AG08396 (cell line): Measurements from ENCODE around the gene MINDY4B.
"Not testable (repeated sequence)": the region's sequence is repeated elsewhere in the genome, so short reads cannot be mapped to it uniquely, and the experiment has no call there.

ENCODE experiments used
- DNase-seq: peaks from one replicate; pipeline ENCODE4 v3.0.0; 2012; ENCODE audit warnings: low spot score, mixed read lengths

The MINDY4B gene

GRCh38 chr3:150898046-150898754 is 7.0 kb downstream of the MINDY4B start:
- no peak for DNase-seq

DNA sequence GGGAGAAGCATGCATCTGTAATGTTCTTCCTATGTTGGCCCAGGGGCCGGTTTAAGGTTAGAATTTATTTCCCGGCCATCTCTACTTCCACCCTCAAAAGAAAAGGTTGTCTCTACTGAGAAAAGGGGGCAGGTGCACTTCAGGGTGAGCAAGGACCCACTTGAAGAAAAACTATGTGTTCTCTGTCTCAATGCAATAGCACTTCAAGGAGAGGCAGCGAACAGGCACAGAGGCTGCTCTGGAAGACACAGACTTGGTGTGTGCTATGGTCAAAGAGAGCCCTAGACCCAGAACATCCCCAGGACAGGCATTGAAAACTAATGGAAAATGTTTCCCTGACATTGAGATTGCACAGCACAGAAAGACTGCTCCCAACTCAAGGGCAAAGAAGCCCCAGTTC is 7.6 kb downstream of the MINDY4B start:
- no peak for DNase-seq

DNA sequence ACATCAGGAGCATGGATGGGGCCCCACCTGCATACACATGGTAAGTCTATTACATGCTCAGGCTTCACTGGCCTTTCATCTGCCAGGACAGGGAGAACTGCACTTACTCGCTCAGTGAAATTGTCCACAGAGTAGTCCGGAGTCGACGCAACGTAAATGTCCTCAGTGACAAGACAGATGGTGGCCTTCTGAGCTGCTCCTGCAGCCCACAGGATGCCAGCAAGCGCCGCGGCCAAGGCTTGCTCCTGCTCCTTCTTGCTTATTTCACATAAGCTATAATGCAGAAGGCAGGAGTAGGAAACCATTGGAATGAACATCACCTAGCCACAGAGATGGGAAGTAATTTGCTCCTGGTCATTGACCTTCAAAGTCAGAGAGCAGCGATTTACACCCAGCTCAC is 14.4 kb downstream of the MINDY4B start:
- DNase-seq: no peak

GRCh38 chr3:150890295-150890694 is 14.9 kb downstream of the MINDY4B start:
- DNase-seq: no peak

DNA sequence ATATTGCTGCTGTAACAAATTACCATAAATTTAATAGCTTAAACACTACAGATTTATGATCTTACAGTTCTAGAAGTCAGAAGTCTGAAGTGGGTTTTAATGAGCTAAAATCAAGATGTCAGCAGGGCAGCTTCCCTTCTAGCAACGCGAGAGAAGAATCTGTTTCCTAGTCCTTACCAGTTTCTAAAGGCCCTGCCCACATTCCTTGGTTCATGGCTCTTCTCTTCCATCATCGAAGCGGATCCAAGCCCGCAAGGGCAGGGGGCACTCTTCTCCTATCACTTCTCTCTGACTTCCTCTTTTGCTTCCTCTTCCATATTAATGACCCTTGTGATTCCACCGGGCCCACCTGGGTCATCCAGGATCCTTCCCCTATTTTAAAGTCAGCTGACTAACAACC is 16.1 kb downstream of the MINDY4B start:
- no peak for DNase-seq

GRCh38 chr3:150887031-150887430 is 18.2 kb downstream of the MINDY4B start:
- no peak for DNase-seq

DNA sequence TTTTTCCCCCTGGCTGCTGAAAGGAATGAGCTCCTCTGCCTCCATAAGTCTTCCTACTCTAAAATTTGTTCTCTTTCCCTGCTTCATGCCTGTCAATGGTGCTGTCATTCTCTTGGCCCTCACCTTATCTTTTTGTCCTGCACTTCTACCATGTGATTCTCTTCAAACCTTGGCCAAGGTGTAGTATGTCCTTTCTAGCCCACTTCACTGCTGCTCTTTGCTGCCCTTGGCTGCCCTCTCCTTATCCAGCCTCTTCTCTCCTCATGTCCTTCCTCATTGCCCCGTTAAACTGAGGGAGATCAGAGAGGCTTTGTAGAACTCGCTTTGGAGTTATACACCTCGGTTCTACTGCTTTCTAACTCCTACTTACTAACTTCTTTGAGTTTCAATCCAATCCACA is 19.7 kb downstream of the MINDY4B start:
- DNase-seq: no peak

GRCh38 chr3:150878996-150879575 is 26.2 kb downstream of the MINDY4B start:
- no peak for DNase-seq

DNA sequence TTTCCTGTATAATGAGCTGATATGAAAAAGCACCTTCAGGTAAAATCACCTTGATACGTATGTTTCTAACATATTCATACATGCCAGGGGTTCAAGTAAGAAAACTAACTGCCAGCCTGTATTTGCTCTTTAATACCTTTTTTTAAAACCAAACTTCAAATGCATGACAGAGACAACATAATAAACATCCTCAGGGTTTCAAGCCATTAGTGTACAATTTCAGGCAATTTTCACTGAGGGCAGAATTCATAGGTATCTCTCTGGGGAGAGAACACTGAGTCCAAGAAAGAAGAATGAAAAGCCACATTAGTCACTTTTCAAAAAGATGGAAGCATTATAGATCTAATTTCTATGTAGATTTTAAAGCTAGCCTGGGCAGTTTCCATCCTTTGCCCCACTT is 26.9 kb downstream of the MINDY4B start:
- DNase-seq: no peak

DNA sequence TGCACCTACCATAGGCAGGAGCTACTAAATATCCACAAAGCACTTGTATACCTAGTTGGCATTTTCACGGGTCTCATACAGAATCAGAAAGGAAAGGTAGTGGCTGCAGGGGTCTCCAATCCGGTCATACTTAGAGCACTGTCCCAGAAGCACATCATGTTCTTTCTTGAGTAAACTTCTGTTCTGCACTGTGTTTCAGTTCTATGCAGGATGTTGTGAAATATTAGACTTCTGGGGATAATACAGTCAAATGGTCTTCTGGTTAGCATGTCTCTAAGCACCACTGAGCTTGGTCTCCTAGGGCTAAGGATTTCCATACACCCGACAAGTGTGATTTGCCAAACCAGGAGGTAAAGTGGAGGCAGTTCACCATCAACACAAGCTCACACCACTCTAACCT is 27.9 kb downstream of the MINDY4B start:
- DNase-seq: no peak

DNA sequence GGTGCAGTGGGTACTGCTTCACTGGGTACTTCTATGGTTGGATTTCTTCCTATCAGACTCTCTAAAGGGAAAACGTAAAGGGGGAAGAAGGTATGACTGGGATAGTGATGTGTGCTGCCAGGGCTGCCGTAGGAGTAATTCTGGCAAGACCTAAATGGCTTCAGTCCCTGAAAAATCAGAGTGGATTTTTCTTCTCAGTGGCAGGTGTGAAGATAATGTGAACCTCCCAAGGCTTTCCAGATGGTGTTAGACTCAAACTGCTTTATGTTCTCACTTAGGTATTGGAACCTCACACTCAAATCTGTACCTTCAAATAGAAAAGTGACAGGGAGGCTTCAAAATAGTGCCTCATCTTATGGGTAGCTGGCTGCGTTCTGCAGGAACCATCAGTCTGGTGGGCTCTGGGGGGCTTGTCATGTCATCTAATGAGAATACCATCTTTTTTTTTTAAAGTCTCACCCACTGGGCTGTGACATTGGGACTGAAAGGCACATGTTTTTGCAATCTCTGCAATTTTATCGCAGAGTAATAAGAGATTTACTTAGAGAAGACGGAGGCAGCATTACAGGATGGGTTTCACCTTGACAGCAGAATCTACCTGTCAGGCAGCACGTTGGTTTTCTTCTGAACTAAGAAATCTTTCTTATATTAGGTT is 28.5 kb downstream of the MINDY4B start:
- DNase-seq: no peak

GRCh38 chr3:150875548-150875947 is 29.7 kb downstream of the MINDY4B start:
- DNase-seq: no peak

DNA sequence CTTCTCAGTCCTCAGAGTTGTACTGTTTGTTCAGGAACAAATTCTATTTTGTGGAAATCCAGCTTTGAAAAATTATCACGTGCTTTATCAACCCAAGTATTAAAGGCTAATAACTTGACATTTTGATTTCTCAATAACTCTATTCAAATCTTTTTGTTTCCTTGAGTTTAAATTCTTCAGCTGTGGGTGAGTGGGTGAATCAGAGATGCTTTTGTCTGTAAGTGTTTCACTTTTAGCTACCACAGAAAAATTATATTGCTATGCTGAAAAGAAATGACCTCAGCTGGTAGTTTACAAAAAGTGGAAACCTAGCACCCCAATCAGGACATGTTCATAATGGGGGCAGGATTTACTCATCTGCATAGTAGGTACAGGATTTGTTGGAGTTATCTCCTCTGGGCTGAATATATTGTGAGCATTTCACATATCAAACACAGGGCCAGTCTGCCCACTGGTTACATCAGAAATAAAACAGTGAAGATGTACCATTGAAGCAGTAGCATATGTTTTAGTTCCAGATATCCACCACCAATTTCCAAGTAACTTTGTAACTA is 30.5 kb downstream of the MINDY4B start:
- DNase-seq: no peak

DNA sequence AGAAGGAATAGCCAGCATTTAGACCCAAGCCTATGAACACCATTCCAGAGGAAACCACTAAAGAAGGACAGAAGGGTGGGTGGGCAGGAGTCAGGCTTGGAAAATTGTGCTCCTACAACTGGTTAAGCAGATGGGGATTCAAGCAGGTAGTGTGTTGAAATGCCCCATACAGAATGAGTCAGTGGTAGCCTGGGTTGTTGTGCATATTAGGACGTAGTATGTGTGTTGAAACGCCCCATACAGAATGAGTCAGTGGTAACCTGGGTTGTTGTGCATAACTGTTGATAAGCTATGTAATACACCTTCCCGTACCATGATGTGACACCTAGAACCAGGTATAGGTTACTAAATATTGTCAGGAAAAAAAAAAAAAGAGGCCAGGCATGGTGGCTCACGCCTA is 34.0 kb downstream of the MINDY4B start:
- no peak for DNase-seq

GRCh38 chr3:150870406-150870805 is 34.8 kb downstream of the MINDY4B start:
- DNase-seq: peak; percentile 56

DNA sequence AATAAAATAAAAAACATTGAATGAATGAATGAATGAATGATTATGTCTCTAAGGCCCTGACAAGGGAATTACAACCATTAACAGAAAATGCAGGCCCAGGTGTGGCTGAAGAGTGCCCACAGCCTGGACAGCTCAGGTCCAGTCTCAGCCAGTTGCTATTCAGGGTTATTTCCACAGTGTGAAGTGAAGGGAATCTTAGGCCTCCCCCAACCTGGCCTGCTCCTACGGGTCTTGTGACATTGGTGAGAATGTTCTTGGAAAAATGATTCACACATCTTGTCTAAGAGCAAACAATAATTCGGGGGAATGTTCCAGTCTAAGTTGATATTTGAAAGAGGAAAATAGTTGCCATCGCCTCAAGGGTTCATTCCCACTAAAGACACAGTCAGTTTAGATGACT is 37.0 kb downstream of the MINDY4B start:
- DNase-seq: no peak

GRCh38 chr3:150867434-150867833 is 37.8 kb downstream of the MINDY4B start:
- DNase-seq: no peak

DNA sequence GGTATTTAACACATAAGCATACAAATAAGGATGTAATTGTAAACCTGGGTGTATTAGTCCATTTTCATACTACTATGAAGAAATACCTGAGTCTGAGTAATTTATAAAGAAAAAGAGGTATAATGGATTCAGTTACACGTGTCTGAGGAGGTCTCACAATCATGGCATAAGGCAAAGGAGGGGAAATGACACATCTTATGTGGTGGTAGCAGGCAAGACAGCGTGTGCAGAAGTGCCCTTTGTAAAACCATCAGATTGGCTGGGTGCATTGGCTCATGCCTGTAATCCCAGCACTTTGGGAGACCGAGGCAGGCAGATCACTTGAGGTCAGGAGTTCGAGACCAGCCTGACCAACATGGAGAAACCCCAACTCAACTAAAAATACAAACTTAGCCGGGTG is 41.3 kb downstream of the MINDY4B start:
- not testable (repeated sequence) for DNase-seq

GRCh38 chr3:150861851-150862250 is 43.4 kb downstream of the MINDY4B start:
- no peak for DNase-seq

DNA sequence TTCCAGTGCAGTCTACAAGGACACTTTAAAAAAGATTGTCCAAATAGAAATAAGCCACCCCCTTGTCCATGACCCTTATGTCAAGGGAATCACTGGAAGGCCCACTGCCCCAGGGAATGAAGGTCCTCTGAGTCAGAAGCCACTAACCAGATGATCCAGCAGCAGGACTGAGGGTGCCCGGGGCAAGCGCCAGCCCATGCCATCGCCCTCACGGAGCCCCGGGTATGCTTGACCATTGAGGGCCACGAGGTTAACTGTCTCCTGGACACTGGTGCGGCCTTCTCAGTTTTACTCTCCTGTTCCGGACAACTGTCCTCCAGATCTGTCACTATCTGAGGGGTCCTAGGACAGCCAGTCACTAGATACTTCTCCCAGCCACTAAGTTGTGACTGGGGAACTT is 47.3 kb downstream of the MINDY4B start:
- not testable (repeated sequence) for DNase-seq

DNA sequence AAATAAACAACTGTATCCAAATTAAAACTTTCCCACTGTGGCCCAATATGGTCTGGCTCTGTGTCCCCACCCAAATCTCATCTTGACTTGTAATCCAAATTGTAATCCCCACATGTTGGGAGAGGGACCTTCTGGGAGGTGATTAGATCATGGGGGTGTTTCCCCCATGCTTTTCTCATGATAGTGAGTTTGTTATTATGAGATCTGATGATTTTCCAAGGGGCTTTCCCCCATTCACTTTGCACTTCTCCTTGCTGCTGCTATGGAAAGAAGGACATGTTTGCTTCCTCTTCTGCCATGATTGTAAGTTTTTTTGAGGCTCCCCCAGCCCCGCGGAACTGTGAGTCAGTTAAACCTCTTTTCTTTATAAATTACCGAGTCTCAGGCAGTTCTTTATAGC is 55.0 kb downstream of the MINDY4B start:
- no peak for DNase-seq

DNA sequence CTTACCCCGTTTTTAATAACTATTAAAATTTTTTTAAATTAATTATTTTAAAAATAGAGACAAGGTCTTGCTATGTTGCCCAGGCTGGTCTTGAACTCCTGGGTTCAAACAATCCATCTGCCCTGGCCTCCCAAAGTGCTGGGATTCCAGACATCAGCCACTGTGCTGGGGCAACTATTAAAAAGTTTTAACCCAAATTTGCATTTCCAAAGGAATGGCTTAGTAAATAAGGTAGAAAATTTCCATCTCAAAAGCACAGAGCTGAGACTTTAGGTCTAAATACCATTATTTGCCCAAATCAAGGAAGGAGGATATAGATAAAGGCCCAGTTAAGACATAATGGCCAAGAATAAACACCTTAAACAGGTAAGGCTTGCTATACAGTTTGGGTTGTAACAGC is 56.4 kb downstream of the MINDY4B start:
- no peak for DNase-seq

GRCh38 chr3:150847433-150847832 is 57.8 kb downstream of the MINDY4B start:
- DNase-seq: no peak
